ENCODE data around the gene FFAR3. TPM values are rescaled to one million over a fixed set of nuclear protein-coding genes. Genes with fewer than 3 reads are reported as not detected.

FFAR3 gene
- total and polyA plus RNA-seq, 4 experiments from 2014 or later = not detected

- Mint-ChIP-seq H3K4me3 (no peak overlapping the region), H3K36me3 (peaks cover 0 to 6% of the 10 kb centered on the region in 2 donors), H3K9me3 (peaks cover 0 to 2% (median 0%) of the 10 kb centered on the region in 8 donors), H3K4me1 (peaks cover 27 to 37% (median 31%) of the 10 kb centered on the region in 4 donors), H3K27me3 (peaks cover 0 to 14% of the 10 kb centered on the region in 2 donors), H3K27ac (no peak overlapping the region)
- CTCF ChIA-PET (ENCODE audit: partially characterized antibody) = interaction anchor here (1.2 to 1.3 kb wide), 2 partner anchors 119 to 147 kb away, joined by 4 to 7 read pairs; no protein-coding TSS in a partner anchor
- peak in 1 of 5 donors; percentile 19 for DNase-seq
- intact Hi-C loops (cut with micrococcal nuclease) = no loop called here
- no peak overlapping the region for H3K4me3 ChIP-seq (ENCODE audit: low read length in 2 of 2)
- no peaks in the 10 kb centered on the region for H3K27me3 ChIP-seq (ENCODE audit: insufficient read depth, low read length)
- no peaks in the 10 kb centered on the region for H3K9me3 ChIP-seq (ENCODE audit: control insufficient read depth in 1 of 2, low read length in 2 of 2)
- H3K36me3 ChIP-seq (ENCODE audit: insufficient read depth, low read length) = no peaks in the 10 kb centered on the region
- POLR2A ChIA-PET (ENCODE audit: partially characterized antibody) = no interaction called here
- no peak overlapping the region for H3K27ac ChIP-seq (ENCODE audit: low read depth, low read length)
- H3K4me1 ChIP-seq (ENCODE audit: insufficient read depth, low read length) = peaks cover 40% of the 10 kb centered on the region
Measured at GRCh38 chr19:35350591-35350990, 7.7 kb upstream of the FFAR3 start.

DNA sequence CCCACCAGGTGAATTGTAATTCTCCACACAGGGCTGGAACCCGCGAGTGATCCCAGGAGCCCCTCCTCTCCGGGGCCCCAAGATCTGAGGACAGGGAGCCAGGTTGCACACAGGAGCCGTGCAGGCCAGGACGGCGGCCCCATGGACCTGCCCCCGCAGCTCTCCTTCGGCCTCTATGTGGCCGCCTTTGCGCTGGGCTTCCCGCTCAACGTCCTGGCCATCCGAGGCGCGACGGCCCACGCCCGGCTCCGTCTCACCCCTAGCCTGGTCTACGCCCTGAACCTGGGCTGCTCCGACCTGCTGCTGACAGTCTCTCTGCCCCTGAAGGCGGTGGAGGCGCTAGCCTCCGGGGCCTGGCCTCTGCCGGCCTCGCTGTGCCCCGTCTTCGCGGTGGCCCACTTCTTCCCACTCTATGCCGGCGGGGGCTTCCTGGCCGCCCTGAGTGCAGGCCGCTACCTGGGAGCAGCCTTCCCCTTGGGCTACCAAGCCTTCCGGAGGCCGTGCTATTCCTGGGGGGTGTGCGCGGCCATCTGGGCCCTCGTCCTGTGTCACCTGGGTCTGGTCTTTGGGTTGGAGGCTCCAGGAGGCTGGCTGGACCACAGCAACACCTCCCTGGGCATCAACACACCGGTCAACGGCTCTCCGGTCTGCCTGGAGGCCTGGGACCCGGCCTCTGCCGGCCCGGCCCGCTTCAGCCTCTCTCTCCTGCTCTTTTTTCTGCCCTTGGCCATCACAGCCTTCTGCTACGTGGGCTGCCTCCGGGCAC lies 6.7 kb upstream of the FFAR3 start:
- H3K4me1 ChIP-seq (ENCODE audit: insufficient read depth, low read length) = peaks cover 30% of the 10 kb centered on the region
- no peak overlapping the region for H3K27ac Mint-ChIP-seq

DNA sequence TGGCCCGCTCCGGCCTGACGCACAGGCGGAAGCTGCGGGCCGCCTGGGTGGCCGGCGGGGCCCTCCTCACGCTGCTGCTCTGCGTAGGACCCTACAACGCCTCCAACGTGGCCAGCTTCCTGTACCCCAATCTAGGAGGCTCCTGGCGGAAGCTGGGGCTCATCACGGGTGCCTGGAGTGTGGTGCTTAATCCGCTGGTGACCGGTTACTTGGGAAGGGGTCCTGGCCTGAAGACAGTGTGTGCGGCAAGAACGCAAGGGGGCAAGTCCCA lies 6.1 kb upstream of the FFAR3 start:
- H3K27me3 ChIP-seq (ENCODE audit: insufficient read depth, low read length) = no peaks in the 10 kb centered on the region
- peaks cover 0 to under 1% of the 10 kb centered on the region in 2 donors for H3K36me3 Mint-ChIP-seq
- no peak overlapping the region for H3K4me3 Mint-ChIP-seq
- no peak overlapping the region for H3K27ac Mint-ChIP-seq
- no peaks in the 10 kb centered on the region for H3K36me3 ChIP-seq (ENCODE audit: insufficient read depth, low read length)
- H3K9me3 ChIP-seq (ENCODE audit: control insufficient read depth in 1 of 2, low read length in 2 of 2) = no peaks in the 10 kb centered on the region
- H3K27me3 Mint-ChIP-seq = peaks cover 0 to 8% of the 10 kb centered on the region in 2 donors
- peaks cover 15 to 22% (median 17%) of the 10 kb centered on the region in 4 donors for H3K4me1 Mint-ChIP-seq
- no peaks in the 10 kb centered on the region for H3K9me3 Mint-ChIP-seq
- intact Hi-C loops (cut with micrococcal nuclease) = loop anchor here (1.0 kb wide), 3 partner anchors 116 to 285 kb away; no protein-coding TSS in a partner anchor
- peaks cover 24% of the 10 kb centered on the region for H3K4me1 ChIP-seq (ENCODE audit: insufficient read depth, low read length)
- peak in 1 of 5 donors; percentile 9 for DNase-seq
- ChIA-PET CTCF (ENCODE audit: partially characterized antibody) (interaction anchor here (0.6 to 5.3 kb wide), 17 partner anchors 9 to 323 kb away, joined by 3 to 97 read pairs (median 5); partner anchors contain the start of gene FXYD7), POLR2A (ENCODE audit: partially characterized antibody) (interaction anchor here (1.5 to 2.4 kb wide), 2 partner anchors 117 to 121 kb away, joined by 6 to 20 read pairs; no protein-coding TSS in a partner anchor)
- no peak overlapping the region for H3K27ac ChIP-seq (ENCODE audit: low read depth, low read length)
- no peak overlapping the region for H3K4me3 ChIP-seq (ENCODE audit: low read length in 2 of 2)

More for the DNA sequence above, 6.7 kb upstream of the FFAR3 start:
- intact Hi-C loops (cut with micrococcal nuclease) = loop anchor here (1.0 kb wide), 3 partner anchors 117 to 284 kb away; no protein-coding TSS in a partner anchor
- H3K27me3 ChIP-seq (ENCODE audit: insufficient read depth, low read length) = no peaks in the 10 kb centered on the region
- Mint-ChIP-seq H3K4me3 (no peak overlapping the region), H3K4me1 (peaks cover 19 to 27% (median 22%) of the 10 kb centered on the region in 4 donors), H3K9me3 (peaks cover 0 to under 1% (median 0%) of the 10 kb centered on the region in 8 donors), H3K27me3 (peaks cover 0 to 10% of the 10 kb centered on the region in 2 donors), H3K36me3 (peaks cover 0 to 5% of the 10 kb centered on the region in 2 donors)
- H3K9me3 ChIP-seq (ENCODE audit: control insufficient read depth in 1 of 2, low read length in 2 of 2) = no peaks in the 10 kb centered on the region
- H3K36me3 ChIP-seq (ENCODE audit: insufficient read depth, low read length) = no peaks in the 10 kb centered on the region
- no peak overlapping the region for H3K27ac ChIP-seq (ENCODE audit: low read depth, low read length)
- POLR2A ChIA-PET (ENCODE audit: partially characterized antibody) = interaction anchor here (2.4 kb wide), 1 partner anchor 117 kb away, joined by 20 read pairs; no protein-coding TSS in a partner anchor
- CTCF ChIA-PET (ENCODE audit: partially characterized antibody) = interaction anchor here (0.8 to 5.3 kb wide), 9 partner anchors 83 to 323 kb away, joined by 3 to 97 read pairs (median 7); no protein-coding TSS in a partner anchor
- H3K4me3 ChIP-seq (ENCODE audit: low read length in 2 of 2) = no peak overlapping the region
- DNase-seq = peak in 1 of 5 donors; percentile 9

GRCh38 chr19:35352448-35353304 lies 5.6 kb upstream of the FFAR3 start:
- Histone ChIP-seq H3K9me3 (ENCODE audit: control insufficient read depth in 1 of 2, low read length in 2 of 2) (no peaks in the 10 kb centered on the region), H3K27ac (ENCODE audit: low read depth, low read length) (no peak overlapping the region), H3K4me3 (ENCODE audit: low read length in 2 of 2) (no peak overlapping the region), H3K4me1 (ENCODE audit: insufficient read depth, low read length) (peaks cover 22% of the 10 kb centered on the region), H3K36me3 (ENCODE audit: insufficient read depth, low read length) (no peaks in the 10 kb centered on the region), H3K27me3 (ENCODE audit: insufficient read depth, low read length) (no peaks in the 10 kb centered on the region)
- Mint-ChIP-seq H3K4me1 (peaks cover 10 to 18% (median 12%) of the 10 kb centered on the region in 4 donors), H3K27ac (peak overlapping the region in 2 of 7 donors; percentile 19 to 77), H3K36me3 (no peaks in the 10 kb centered on the region), H3K4me3 (peak overlapping the region in 1 of 8 donors; percentile 17), H3K9me3 (no peaks in the 10 kb centered on the region), H3K27me3 (peaks cover 0 to 8% of the 10 kb centered on the region in 2 donors)
- intact Hi-C loops (cut with micrococcal nuclease) = loop anchor here (1.0 kb wide), 3 partner anchors 116 to 285 kb away; no protein-coding TSS in a partner anchor
- DNase-seq = peak; percentile 64 to 76 (median 73)
- ChIA-PET POLR2A (ENCODE audit: partially characterized antibody) (interaction anchor here (1.2 to 2.4 kb wide), 5 partner anchors 110 to 299 kb away, joined by 3 to 20 read pairs (median 6); no protein-coding TSS in a partner anchor), CTCF (ENCODE audit: partially characterized antibody) (interaction anchor here (0.6 to 5.3 kb wide), 27 partner anchors 8 to 321 kb away, joined by 3 to 97 read pairs (median 5); partner anchors contain the start of gene FXYD7)

DNA sequence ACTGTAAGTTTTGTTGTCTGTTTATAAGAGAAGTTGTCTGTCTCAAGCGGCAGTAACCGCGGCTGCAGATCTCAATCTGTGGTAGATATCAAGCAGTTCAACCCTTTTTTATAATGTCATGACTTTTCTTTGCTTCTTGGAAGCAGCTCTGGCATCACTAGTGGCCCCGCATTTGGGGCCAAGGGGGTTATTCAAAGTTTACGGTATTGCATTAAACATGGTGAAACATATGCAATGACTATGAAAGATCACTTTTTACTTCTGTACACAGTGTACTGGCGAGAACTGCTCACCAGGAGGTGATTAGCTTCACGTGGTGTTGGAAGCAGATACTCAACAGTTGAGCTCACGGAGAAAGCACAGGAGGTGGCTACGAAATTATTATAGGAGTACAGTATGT lies 4.6 kb upstream of the FFAR3 start:
- POLR2A ChIA-PET (ENCODE audit: partially characterized antibody) = interaction anchor here (1.2 to 2.4 kb wide), 5 partner anchors 109 to 298 kb away, joined by 3 to 20 read pairs (median 6); no protein-coding TSS in a partner anchor
- Mint-ChIP-seq H3K9me3 (no peaks in the 10 kb centered on the region), H3K36me3 (no peaks in the 10 kb centered on the region), H3K27ac (peak overlapping the region in 1 of 7 donors; percentile 13), H3K4me1 (peaks cover 10 to 19% (median 14%) of the 10 kb centered on the region in 4 donors), H3K27me3 (peaks cover 3 to 14% of the 10 kb centered on the region in 2 donors), H3K4me3 (no peak overlapping the region)
- peaks cover 22% of the 10 kb centered on the region for H3K4me1 ChIP-seq (ENCODE audit: insufficient read depth, low read length)
- no peaks in the 10 kb centered on the region for H3K36me3 ChIP-seq (ENCODE audit: insufficient read depth, low read length)
- no peaks in the 10 kb centered on the region for H3K9me3 ChIP-seq (ENCODE audit: control insufficient read depth in 1 of 2, low read length in 2 of 2)
- DNase-seq = no peak
- no peak overlapping the region for H3K27ac ChIP-seq (ENCODE audit: low read depth, low read length)
- intact Hi-C loops (cut with micrococcal nuclease) = no loop called here
- no peak overlapping the region for H3K4me3 ChIP-seq (ENCODE audit: low read length in 2 of 2)
- CTCF ChIA-PET (ENCODE audit: partially characterized antibody) = interaction anchor here (0.8 to 5.3 kb wide), 23 partner anchors 8 to 320 kb away, joined by 3 to 97 read pairs (median 5); no protein-coding TSS in a partner anchor
- no peaks in the 10 kb centered on the region for H3K27me3 ChIP-seq (ENCODE audit: insufficient read depth, low read length)

GRCh38 chr19:35354898-35355297 lies 3.4 kb upstream of the FFAR3 start:
- intact Hi-C loops (cut with micrococcal nuclease) = no loop called here
- H3K27ac ChIP-seq (ENCODE audit: low read depth, low read length) = no peak overlapping the region
- Mint-ChIP-seq H3K4me1 (peaks cover 10 to 15% (median 14%) of the 10 kb centered on the region in 4 donors), H3K4me3 (no peak overlapping the region), H3K27ac (peak overlapping the region in 1 of 7 donors; percentile 12), H3K9me3 (no peaks in the 10 kb centered on the region), H3K36me3 (no peaks in the 10 kb centered on the region), H3K27me3 (peaks cover 3 to 14% of the 10 kb centered on the region in 2 donors)
- no peaks in the 10 kb centered on the region for H3K36me3 ChIP-seq (ENCODE audit: insufficient read depth, low read length)
- DNase-seq = no peak
- ChIA-PET POLR2A (ENCODE audit: partially characterized antibody) (no interaction called here), CTCF (ENCODE audit: partially characterized antibody) (interaction anchor here (2.2 to 5.3 kb wide), 4 partner anchors 107 to 141 kb away, joined by 7 to 69 read pairs (median 38); no protein-coding TSS in a partner anchor)
- no peaks in the 10 kb centered on the region for H3K27me3 ChIP-seq (ENCODE audit: insufficient read depth, low read length)
- peaks cover 22% of the 10 kb centered on the region for H3K4me1 ChIP-seq (ENCODE audit: insufficient read depth, low read length)
- no peak overlapping the region for H3K4me3 ChIP-seq (ENCODE audit: low read length in 2 of 2)
- no peaks in the 10 kb centered on the region for H3K9me3 ChIP-seq (ENCODE audit: control insufficient read depth in 1 of 2, low read length in 2 of 2)
